Muscle layer of colon (tissue), 2 donors: ENCODE data around the gene CDC42EP3.

ENCODE experiments used
- H3K27ac ChIP-seq: one replicate; pipeline ENCODE4 v1.7.0; 2013; ENCODE audit warnings: low read depth, mild to moderate bottlenecking, low read length, moderate library complexity
- H3K27me3 ChIP-seq, 2 donors: one replicate each; pipeline ENCODE4 v1.7.0; 2013; ENCODE audit warnings: low read length in 2 of 2, mild to moderate bottlenecking in 2 of 2; ENCODE audit not compliant: insufficient read depth in 2 of 2, control insufficient read depth in 1 of 2
- H3K36me3 ChIP-seq: one replicate; pipeline ENCODE4 v1.7.0; 2013; ENCODE audit warnings: mild to moderate bottlenecking, low read length; ENCODE audit not compliant: insufficient read depth
- H3K4me1 ChIP-seq: one replicate; pipeline ENCODE4 v1.7.0; 2013; ENCODE audit warnings: mild to moderate bottlenecking, low read length; ENCODE audit not compliant: insufficient read depth
- H3K4me3 ChIP-seq, 2 donors: one replicate each; pipeline ENCODE4 v1.7.0; 2013; ENCODE audit warnings: low read length in 2 of 2, low read depth in 1 of 2, mild to moderate bottlenecking in 1 of 2, moderate library complexity in 1 of 2
- H3K9ac ChIP-seq: one replicate; pipeline ENCODE4 v1.7.0; 2013; ENCODE audit warnings: low read length
- H3K9me3 ChIP-seq: one replicate; pipeline ENCODE4 v1.7.0; 2013; ENCODE audit warnings: mild to moderate bottlenecking, low read length
- donor health status: abdominal sarcoma.
- donor health status: Adenocarcinoma of cecum.

CDC42EP3 gene

DNA sequence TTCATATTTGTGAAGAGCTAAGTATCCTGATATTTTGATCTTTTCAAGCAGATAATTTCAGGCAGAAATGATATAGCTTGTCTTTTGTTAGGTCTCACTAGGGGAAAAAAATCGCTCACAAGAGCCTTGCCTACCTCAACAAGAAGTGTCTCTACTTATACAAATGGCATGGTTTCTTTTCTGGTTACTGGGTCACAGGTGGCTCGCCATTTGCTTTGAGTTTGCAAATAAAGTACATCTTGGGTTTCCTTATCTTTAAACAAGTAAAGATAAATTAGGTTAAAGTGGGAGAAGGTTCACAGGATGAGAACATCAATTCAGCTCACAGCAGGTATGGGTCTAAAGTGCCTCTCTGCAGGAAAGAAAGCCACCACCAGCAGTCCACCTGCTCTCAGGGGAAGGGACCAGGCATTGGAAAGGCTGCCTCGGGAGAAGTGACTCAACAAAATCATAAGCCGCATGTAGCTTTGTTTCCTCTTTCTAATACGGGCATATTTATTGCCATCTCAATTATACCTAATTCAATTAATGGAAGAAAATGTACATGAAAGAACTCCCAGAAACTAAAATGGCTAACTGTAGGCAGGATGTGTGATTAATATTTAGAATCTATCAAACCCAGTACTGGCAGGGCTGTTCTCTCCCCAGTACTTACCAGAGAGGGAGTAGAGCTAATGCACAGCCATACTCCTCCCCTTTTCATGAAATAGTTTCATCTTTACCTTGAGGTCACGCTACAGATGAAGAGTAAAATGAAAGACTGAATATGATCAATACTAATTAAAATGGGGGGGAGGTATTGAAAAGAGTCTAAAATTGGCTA lies 28.3 kb downstream of the CDC42EP3 start:
- H3K4me1 ChIP-seq = peaks cover 58% of the 10 kb centered on the region
- H3K36me3 ChIP-seq = peaks cover 26% of the 10 kb centered on the region
- H3K27ac ChIP-seq = no peak overlapping the region

DNA sequence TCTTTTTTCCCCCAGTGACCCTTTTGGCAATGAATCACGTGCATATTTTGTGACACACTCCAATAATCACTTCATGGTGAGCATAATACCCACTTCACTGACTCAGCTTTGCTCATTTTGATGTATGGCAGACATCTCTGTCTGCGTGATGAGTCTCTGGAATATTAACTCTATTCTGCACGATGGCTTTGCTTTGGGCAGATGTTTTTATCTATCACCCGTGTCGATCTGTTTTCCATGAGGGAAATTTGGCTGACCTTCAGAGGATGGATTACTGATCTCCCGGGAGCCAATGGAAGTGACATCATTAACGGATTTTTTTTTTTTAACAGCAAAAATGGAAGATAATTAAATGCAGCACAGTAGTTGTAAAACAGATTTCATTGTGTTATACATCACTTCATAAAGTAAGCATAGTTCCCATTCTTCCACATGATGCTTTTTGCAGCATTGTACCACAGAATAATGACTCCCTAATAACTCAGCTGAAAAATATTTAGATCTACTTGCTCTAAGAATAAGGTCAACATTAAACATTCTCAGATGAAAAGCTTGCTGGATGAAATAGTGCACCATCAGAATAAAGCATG lies 29.8 kb downstream of the CDC42EP3 start:
- Histone ChIP-seq H3K4me1 (peaks cover 55% of the 10 kb centered on the region), H3K36me3 (peaks cover 19% of the 10 kb centered on the region), H3K9ac (no peak overlapping the region), H3K4me3 (no peak overlapping the region), H3K27ac (peak overlapping the region; percentile 3), H3K27me3 (no peaks in the 10 kb centered on the region), H3K9me3 (no peaks in the 10 kb centered on the region)

More for the DNA sequence above, 28.3 kb downstream of the CDC42EP3 start:
- Histone ChIP-seq H3K9ac (no peak overlapping the region), H3K9me3 (no peaks in the 10 kb centered on the region), H3K4me3 (no peak overlapping the region), H3K27me3 (no peaks in the 10 kb centered on the region)

DNA sequence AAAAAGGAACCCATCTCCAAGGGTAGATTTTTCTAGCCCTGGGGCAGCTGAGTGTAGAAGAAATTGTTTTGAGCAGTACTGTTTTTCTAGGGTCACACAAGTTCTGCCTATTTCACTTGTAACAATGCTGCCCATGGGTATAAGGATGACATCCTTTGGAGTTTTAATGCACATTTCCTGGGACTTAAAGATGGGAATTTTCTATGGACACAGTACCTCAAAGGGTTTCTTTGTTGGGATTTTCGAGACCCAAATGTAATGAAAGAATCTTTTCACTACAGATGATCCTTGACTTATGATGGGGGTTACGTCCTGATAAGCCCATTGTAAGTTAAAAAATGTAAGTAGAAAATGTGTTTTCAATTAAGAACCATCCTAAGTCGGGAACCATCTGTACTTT lies 31.8 kb downstream of the CDC42EP3 start:
- H3K4me3 ChIP-seq = no peak overlapping the region
- no peaks in the 10 kb centered on the region for H3K27me3 ChIP-seq
- H3K9me3 ChIP-seq = no peaks in the 10 kb centered on the region
- H3K36me3 ChIP-seq = peaks cover 4% of the 10 kb centered on the region
- no peak overlapping the region for H3K9ac ChIP-seq
- no peak overlapping the region for H3K27ac ChIP-seq
- peaks cover 45% of the 10 kb centered on the region for H3K4me1 ChIP-seq

DNA sequence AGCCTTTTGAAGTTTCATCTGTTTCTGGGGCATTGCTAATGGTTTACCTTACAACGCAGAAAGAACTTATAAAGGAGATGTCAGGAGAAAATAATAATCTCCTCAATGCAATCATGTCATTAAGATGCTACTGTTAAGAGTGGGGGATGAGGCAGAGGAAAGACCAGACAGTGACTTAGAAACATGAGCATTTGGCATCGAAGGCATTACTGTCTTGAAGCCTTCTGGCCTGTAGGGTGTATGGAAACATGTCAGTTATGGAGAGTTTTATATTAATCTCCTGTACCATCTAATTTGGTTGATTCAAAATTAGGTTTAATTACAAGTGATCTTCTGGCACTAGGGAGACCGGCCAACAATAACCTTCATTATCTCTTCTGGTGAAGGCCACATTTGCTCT lies 32.5 kb downstream of the CDC42EP3 start:
- no peak overlapping the region for H3K27ac ChIP-seq
- peaks cover 39% of the 10 kb centered on the region for H3K4me1 ChIP-seq
- H3K36me3 ChIP-seq = no peaks in the 10 kb centered on the region
- no peaks in the 10 kb centered on the region for H3K27me3 ChIP-seq
- no peak overlapping the region for H3K4me3 ChIP-seq
- H3K9ac ChIP-seq = no peak overlapping the region
- H3K9me3 ChIP-seq = no peaks in the 10 kb centered on the region

DNA sequence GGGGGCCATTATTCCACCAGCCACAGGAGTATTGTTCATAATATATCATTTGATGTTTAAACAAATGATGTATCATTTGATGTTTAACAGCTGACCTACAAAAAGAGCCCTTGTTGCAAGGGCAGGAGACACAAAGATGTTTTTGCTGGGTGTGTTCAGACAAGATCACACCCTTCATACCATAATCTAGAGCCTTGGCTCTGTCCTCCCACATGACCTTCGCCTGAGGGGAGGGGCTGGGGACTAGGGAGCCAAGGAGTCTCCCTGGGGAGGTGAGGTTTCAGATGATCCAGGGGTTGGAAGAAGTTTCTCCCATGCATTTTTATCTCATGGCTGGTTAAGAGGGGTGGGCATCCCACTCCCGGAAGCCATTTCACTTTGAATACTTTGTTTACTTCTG lies 33.5 kb downstream of the CDC42EP3 start:
- H3K4me1 ChIP-seq = peaks cover 33% of the 10 kb centered on the region
- no peaks in the 10 kb centered on the region for H3K36me3 ChIP-seq
- no peak overlapping the region for H3K9ac ChIP-seq
- H3K27ac ChIP-seq = no peak overlapping the region
- no peaks in the 10 kb centered on the region for H3K27me3 ChIP-seq
- no peaks in the 10 kb centered on the region for H3K9me3 ChIP-seq
- no peak overlapping the region for H3K4me3 ChIP-seq

DNA sequence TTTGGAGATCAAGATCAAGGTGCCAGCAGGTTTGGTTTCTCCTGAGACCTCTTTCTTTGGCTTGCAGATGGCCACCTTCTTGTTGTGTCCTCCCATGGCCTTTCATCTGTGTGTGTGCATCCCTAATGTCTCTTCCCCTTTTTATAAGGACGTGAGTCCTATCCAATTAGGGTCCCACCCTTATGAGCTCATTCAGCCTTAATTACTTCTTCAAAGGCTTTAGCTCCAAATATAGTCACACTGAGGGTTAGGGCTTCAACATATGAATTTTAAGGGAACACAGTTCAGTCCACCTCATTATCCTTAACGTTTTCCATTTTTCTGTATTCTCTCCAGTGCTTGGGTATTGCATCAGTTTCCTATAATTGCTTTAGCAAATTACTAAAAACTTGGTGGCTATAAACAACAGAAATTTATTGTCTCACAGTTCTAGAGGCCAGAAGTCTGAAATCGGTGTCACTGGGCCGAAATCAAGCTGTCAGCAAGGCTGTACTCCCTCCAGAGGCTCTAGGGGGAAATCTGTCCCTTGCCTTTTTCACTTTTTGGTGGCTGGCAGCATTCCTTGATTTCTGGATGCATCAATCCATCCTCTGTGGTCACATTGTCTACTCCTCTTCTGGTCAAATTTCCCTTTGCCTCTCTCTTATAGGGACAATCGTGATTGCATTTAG lies 34.1 kb downstream of the CDC42EP3 start:
- Histone ChIP-seq H3K27me3 (no peaks in the 10 kb centered on the region), H3K27ac (no peak overlapping the region), H3K9me3 (no peaks in the 10 kb centered on the region), H3K4me3 (no peak overlapping the region), H3K4me1 (peaks cover 26% of the 10 kb centered on the region), H3K9ac (no peak overlapping the region), H3K36me3 (no peaks in the 10 kb centered on the region)

DNA sequence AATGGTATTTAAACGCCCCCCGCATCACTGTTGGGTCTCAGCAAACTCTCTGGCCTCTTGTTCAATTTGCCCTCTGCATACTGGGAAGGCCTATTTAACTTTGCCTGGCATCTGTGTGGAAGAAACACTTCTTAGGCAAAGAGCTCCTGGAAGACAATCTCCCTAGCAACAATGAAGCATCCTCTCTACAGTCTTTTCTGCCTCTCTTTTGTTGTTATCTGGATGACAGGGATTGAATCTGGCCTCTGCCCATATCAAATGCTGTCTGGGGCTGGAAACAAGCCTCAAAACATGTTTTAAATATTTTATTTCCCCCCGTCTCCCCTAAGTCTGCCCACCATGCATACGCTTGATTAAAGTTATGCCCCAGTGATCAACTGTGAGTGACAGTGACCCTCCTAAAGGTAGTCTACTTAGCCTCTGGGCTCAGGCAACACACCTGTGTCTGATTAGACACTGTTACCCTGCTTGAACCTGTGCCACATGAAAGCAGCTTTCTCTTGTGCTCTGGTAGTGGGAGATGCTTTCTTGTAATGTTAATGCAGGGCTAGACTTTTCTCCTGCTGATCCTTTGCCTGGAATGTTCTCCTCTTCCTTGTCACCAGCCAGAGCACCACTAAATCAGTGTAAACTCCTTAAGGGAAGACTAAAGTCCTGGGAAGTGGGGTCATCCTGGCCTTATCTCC lies 34.9 kb downstream of the CDC42EP3 start:
- Histone ChIP-seq H3K27ac (no peak overlapping the region), H3K9ac (no peak overlapping the region), H3K36me3 (no peaks in the 10 kb centered on the region), H3K9me3 (no peaks in the 10 kb centered on the region), H3K4me3 (no peak overlapping the region), H3K27me3 (no peaks in the 10 kb centered on the region), H3K4me1 (peaks cover 18% of the 10 kb centered on the region)

DNA sequence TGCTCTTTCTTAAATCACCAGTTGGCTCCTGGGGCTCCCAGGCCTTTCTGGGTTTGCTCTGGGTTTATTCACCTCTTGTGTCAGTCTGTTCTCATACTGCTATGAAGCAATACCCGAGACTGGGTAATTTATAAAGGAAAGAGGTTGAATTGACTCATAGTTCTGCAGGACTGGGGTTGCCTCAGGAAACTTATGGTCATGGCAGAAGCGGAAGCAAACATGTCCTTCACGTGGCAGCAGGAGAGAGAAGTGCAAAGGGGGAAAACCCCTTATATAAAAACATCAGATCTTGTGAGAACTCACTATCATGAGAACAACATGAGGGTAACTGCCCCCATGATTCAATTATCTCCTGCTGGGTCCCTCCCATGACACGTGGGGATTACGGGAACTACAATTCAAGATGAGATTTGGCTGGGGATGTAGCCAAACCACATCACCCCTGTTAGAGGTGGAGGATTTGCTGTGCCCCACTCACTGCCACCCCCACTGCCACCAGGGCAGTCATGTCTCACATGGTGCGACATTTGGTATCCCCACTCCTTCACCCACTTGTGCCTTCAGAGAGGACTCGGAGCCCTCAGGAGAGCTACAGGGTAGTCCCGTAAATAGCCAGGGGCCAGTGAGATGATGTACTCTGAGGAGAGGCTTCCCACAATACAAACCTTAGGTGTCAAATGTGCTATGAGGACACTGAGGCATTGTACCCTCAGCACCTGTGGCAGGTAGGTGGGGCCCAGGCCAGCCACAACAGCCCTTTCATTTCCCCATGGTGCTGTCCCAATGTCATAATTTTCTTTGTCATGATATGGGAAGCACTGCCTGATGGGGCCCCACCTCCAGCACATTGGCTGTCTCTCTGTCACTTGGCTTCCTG lies 35.7 kb downstream of the CDC42EP3 start:
- Histone ChIP-seq H3K4me1 (peaks cover 13% of the 10 kb centered on the region), H3K27ac (no peak overlapping the region), H3K9me3 (no peaks in the 10 kb centered on the region), H3K4me3 (no peak overlapping the region), H3K27me3 (no peaks in the 10 kb centered on the region), H3K36me3 (no peaks in the 10 kb centered on the region), H3K9ac (no peak overlapping the region)

DNA sequence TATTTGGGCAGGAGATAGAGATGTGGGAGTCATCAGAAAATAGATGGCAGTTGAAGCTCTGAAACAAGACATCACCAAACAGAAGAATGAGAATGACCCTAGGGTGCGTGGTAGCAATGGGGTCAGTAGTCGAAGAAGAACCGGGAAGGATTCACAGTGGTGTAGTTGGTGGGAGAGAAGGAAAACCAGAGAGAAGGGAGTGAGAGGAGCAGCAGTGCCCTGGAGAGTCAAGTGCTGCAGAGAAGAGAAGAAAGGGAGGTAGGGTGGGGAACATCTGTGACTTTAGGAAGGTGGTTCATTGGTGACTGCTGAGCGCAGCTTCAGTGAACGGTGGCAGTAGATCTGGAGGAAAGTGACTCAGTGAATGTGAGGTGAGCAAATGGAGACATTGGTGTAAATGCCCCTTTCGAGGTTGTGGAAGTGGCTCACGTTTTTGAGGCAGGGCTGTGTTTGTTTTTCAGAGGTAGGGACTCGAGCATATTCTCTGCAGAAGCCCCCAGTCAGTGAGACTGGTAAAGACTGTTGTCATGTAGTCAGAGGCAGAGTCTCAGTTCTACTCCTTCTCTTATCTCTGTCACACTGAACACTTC lies 36.4 kb downstream of the CDC42EP3 start:
- no peaks in the 10 kb centered on the region for H3K9me3 ChIP-seq
- no peaks in the 10 kb centered on the region for H3K36me3 ChIP-seq
- no peak overlapping the region for H3K9ac ChIP-seq
- no peak overlapping the region for H3K4me3 ChIP-seq
- H3K4me1 ChIP-seq = peaks cover 13% of the 10 kb centered on the region
- H3K27me3 ChIP-seq = no peaks in the 10 kb centered on the region
- no peak overlapping the region for H3K27ac ChIP-seq

DNA sequence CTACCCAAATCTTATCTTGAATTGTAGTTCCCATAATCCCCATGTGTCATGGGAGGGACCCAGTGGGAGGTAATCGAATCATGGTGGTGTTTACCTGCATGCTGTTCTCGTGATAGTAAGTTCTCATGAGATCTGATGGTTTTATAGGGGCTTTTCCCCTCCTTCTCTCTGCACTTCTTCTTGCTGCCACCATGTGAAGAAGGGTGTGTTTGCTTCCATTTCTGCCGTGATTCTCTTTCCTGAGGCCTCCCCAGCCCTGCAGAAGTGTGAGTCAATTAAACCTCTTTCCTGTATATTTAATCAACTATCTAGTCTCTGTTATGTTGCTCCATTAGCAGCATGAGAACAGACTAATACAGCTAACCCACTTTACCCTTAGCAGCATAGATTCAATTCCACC lies 37.6 kb downstream of the CDC42EP3 start:
- Histone ChIP-seq H3K9me3 (no peaks in the 10 kb centered on the region), H3K4me3 (no peak overlapping the region), H3K27ac (no peak overlapping the region), H3K9ac (no peak overlapping the region), H3K4me1 (peaks cover 9% of the 10 kb centered on the region), H3K36me3 (no peaks in the 10 kb centered on the region), H3K27me3 (no peaks in the 10 kb centered on the region)
